K562 (cell line): ENCODE measurements around the gene RNF224. TPM values are rescaled to one million over a fixed set of nuclear protein-coding genes. Genes with fewer than 3 reads are reported as not detected.
A peak's percentile ranks its signal among the peaks of the same experiment; 100 is the strongest.

Experiments
- CREM ChIP-seq: IDR thresholded peaks from 2 replicates; pipeline ENCODE4 v1.6.1; 2014; ENCODE audit warnings: antibody characterized with exemption, low read depth
- DLX4 ChIP-seq: fragments of 250-450 bp; sonication (Bioruptor Pico); IDR thresholded peaks from 2 replicates; pipeline ENCODE4 v1.6.1; 2021; ENCODE audit warnings: mild to moderate bottlenecking
- EGR1 ChIP-seq: fragments of 450-650 bp; conservative IDR thresholded peaks from 2 replicates; pipeline ENCODE4 v1.6.1; 2017; ENCODE audit warnings: mild to moderate bottlenecking
- ERF ChIP-seq: fragments of 450-650 bp; formaldehyde crosslinking; IDR thresholded peaks from 2 replicates; pipeline ENCODE4 v1.4.0; 2020; ENCODE audit warnings: mild to moderate bottlenecking, mixed read lengths
- FOXP4 ChIP-seq: sonication (generic); formaldehyde crosslinking; IDR thresholded peaks from 2 replicates; pipeline ENCODE4 v1.8.0; 2022; ENCODE audit warnings: mild to moderate bottlenecking, missing genetic modification reagents, borderline replicate concordance
- HCFC1 ChIP-seq: IDR thresholded peaks from 2 replicates; pipeline ENCODE4 v1.6.1; 2012; ENCODE audit warnings: low read depth, low read length, improper control_type of control experiment
- HDAC2 ChIP-seq: fragments of 450-650 bp; IDR thresholded peaks from 2 replicates; pipeline ENCODE4 v1.6.1; 2016; ENCODE audit warnings: mild to moderate bottlenecking
- HEY1 ChIP-seq: fragments of 250-450 bp; sonication (Bioruptor Pico); IDR thresholded peaks from 2 replicates; pipeline ENCODE4 v1.5.0; 2020; ENCODE audit warnings: mild to moderate bottlenecking, moderate library complexity, borderline replicate concordance
- HNRNPL ChIP-seq: fragments of 200-400 bp; formaldehyde crosslinking; IDR thresholded peaks from 2 replicates; pipeline ENCODE4 v1.6.1; 2017; ENCODE audit warnings: low read depth, mild to moderate bottlenecking, low read length
- HNRNPUL1 ChIP-seq: fragments of 200-400 bp; formaldehyde crosslinking; IDR thresholded peaks from 2 replicates; pipeline ENCODE4 v1.6.1; 2017; ENCODE audit warnings: low read length
- JUND ChIP-seq, 2 experiments: IDR thresholded peaks; 2 replicates in 1 of 2; 3 replicates in 1 of 2; pipeline ENCODE4 v1.6.1; 2011; ENCODE audit warnings: borderline replicate concordance in 2 of 2, low read depth in 2 of 2, low read length in 2 of 2, improper control_type of control experiment in 1 of 2, missing biosample characterization in 1 of 2, missing genetic modification characterization in 1 of 2, missing genetic modification reagents in 1 of 2
- MYBL2 ChIP-seq, 2 experiments: fragments of 450-650 bp in 1 of 2; sonication (generic) in 1 of 2; formaldehyde crosslinking in 1 of 2; IDR thresholded peaks; 2 replicates each; pipeline versions ENCODE4 v1.6.1 to v1.8.1; 2017 to 2022; ENCODE audit warnings: borderline replicate concordance in 1 of 2, inconsistent platforms in 1 of 2, low read depth in 1 of 2, mild to moderate bottlenecking in 1 of 2, missing genetic modification reagents in 1 of 2, moderate library complexity in 1 of 2
- NRF1 ChIP-seq, 2 experiments: fragments of 450-650 bp; IDR thresholded peaks in 1 of 2; conservative IDR thresholded peaks in 1 of 2; 2 replicates each; pipeline ENCODE4 v1.6.1; 2014; ENCODE audit warnings: mild to moderate bottlenecking in 2 of 2
- PHF20 ChIP-seq: fragments of 450-650 bp; IDR thresholded peaks from 2 replicates; pipeline ENCODE4 v1.6.1; 2018; ENCODE audit not compliant: partially characterized antibody
- SIRT6 ChIP-seq: IDR thresholded peaks from one replicate; pipeline ENCODE4 v1.6.1; 2012; ENCODE audit warnings: low read depth, mild to moderate bottlenecking, control low read depth, inconsistent platforms, low read length, moderate library complexity
- ZBED1 ChIP-seq: IDR thresholded peaks from 2 replicates; pipeline ENCODE4 v1.6.1; 2014
- ZBTB11 ChIP-seq, 3 experiments: fragments of 200-800 bp in 1 of 3; fragments of 250-450 bp in 1 of 3; fragments of 450-650 bp in 1 of 3; sonication (Bioruptor Pico) in 1 of 3; sonication (Bioruptor generic) in 1 of 3; formaldehyde crosslinking in 1 of 3; IDR thresholded peaks; 2 replicates each; pipeline versions ENCODE4 v1.6.1 to v1.8.0; 2016 to 2022; ENCODE audit warnings: mild to moderate bottlenecking in 2 of 3, missing genetic modification characterization in 2 of 3, missing compliant biosample characterization in 1 of 3, moderate library complexity in 1 of 3
- ZNF766 ChIP-seq: fragments of 200-800 bp; sonication (Bioruptor generic); conservative IDR thresholded peaks from 2 replicates; pipeline ENCODE4 v1.6.1; 2016; ENCODE audit warnings: missing genetic modification characterization, missing compliant biosample characterization
- polyA plus RNA-seq, 8 experiments: library from polyadenylated mRNA; depleted of rRNA in 4 of 8; stranded (reverse) in 5 of 8; unstranded in 3 of 8; fragments of >200 nt; fragmentation: Nextera tagmentation in 2 of 8; fragmentation: Illumina TruSeq in 1 of 8; extraction: Ambion mirVana in 2 of 8; extraction: Trizol in 1 of 8; gene quantifications; 2 replicates each; pipeline versions ENCODE4 v1.2.1 to v1.2.3, GENCODE V29; 2011 to 2014; ENCODE audit warnings: inconsistent platforms in 1 of 8, missing spikeins in 1 of 8
- total RNA-seq, 7 experiments: library from RNA; depleted of rRNA in 6 of 7; stranded (reverse); fragments of >200 nt in 6 of 7; fragmentation: Illumina TruSeq in 2 of 7; extraction: Trizol in 2 of 7; gene quantifications; 2 replicates each; pipeline versions ENCODE4 v1.2.1 to v1.2.3, GENCODE V29; 2011 to 2021; ENCODE audit warnings: low replicate concordance in 1 of 7
- TF ChIP-seq, protein P1 (sequence below): fragments of 450-650 bp; formaldehyde crosslinking; IDR thresholded peaks from 2 replicates; pipeline ENCODE4 v1.4.0; 2022; ENCODE audit warnings: mild to moderate bottlenecking, moderate library complexity

Gene RNF224
- total and polyA plus RNA-seq, 9 of the 15 experiments (the other 6 are each of a cell fraction or from before 2014, with no cell fraction given): not detected

GRCh38 chr9:137240841-137241489 is 13.7 kb downstream of the RNF224 start, which contains the start of gene TUBB4B (continued):
- TF ChIP-seq ERF (peak; percentile 88), FOXP4 (CRISPR knock-in tag) (peak; percentile 72; the same call in 1 of the 2 replicates), HCFC1 (peak; percentile 65), ZBED1 (peak; percentile 75; the same call in 1 of the 2 replicates), NRF1 (conservative IDR thresholded peaks at IDR 0.05 in 1 of 2, IDR thresholded peaks at IDR 0.05 in 1 of 2) (peak; percentile 93 to 95), HNRNPL (no peak), HEY1 (CRISPR knock-in tag) (no peak), ZBTB11 (CRISPR knock-in tag; IDR thresholded peaks at IDR 0.05) (peak in 1 of 3 experiments; percentile 80; a peak in 2 of 6 replicates), HDAC2 (no peak), SIRT6 (no peak), CREM (peak; percentile 71), MYBL2 (IDR thresholded peaks at IDR 0.05; ENCODE audit: low read depth) (peak; percentile 96), MYBL2 (CRISPR knock-in tag; IDR thresholded peaks at IDR 0.05; ENCODE audit: borderline replicate concordance) (peak; percentile 91; the same call in 1 of the 2 replicates), HNRNPUL1 (no peak), EGR1 (peak; percentile 94), DLX4 (CRISPR knock-in tag) (no peak), PHF20 (no peak), JUND (IDR thresholded peaks at IDR 0.05; ENCODE audit: borderline replicate concordance, low read depth, low read length) (no peak), JUND (tag; IDR thresholded peaks at IDR 0.05; ENCODE audit: borderline replicate concordance, low read depth, low read length) (peak; percentile 43; the same call in 1 of the 3 replicates), ZNF766 (no peak)
- TF ChIP-seq, protein P1, sequence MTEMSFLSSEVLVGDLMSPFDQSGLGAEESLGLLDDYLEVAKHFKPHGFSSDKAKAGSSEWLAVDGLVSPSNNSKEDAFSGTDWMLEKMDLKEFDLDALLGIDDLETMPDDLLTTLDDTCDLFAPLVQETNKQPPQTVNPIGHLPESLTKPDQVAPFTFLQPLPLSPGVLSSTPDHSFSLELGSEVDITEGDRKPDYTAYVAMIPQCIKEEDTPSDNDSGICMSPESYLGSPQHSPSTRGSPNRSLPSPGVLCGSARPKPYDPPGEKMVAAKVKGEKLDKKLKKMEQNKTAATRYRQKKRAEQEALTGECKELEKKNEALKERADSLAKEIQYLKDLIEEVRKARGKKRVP (CRISPR knock-in tag): no peak
